GM23338 (cell line): ENCODE data around the gene SYP. TPM values are rescaled to one million over a fixed set of nuclear protein-coding genes. Genes with fewer than 3 reads are reported as not detected.

Experiments
- ATAC-seq: fragments of 200-7000 bp; cut with Tn5 transposase; 3 replicates; pipeline ENCODE4 v1.9.1; 2020
- DNase-seq: peaks from one replicate; pipeline ENCODE4 v3.0.0-alpha.2; 2015; ENCODE audit warnings: low spot score
- H2AFZ ChIP-seq: fragments of 200-600 bp; sonication (generic); 2 replicates; pipeline ENCODE4 v1.8.0; 2016; ENCODE audit warnings: antibody characterized with exemption, mild to moderate bottlenecking, moderate library complexity
- H3F3A ChIP-seq: fragments of 200-600 bp; sonication (generic); replicated peaks from 2 replicates; pipeline ENCODE4 v1.8.0; 2017; ENCODE audit warnings: antibody characterized with exemption, mixed run types, low read depth
- H3K27ac ChIP-seq: fragments of 200-600 bp; sonication (generic); 2 replicates; pipeline ENCODE4 v1.6.1; 2016; ENCODE audit warnings: low read depth
- H3K27me3 ChIP-seq: fragments of 200-600 bp; sonication (generic); 2 replicates; pipeline ENCODE4 v1.8.0; 2016; ENCODE audit warnings: mild to moderate bottlenecking, mixed run types, moderate library complexity; ENCODE audit not compliant: insufficient read depth
- H3K36me3 ChIP-seq: fragments of 200-600 bp; sonication (generic); 2 replicates; pipeline ENCODE4 v1.8.0; 2016; ENCODE audit warnings: mild to moderate bottlenecking; ENCODE audit not compliant: insufficient read depth
- H3K4me1 ChIP-seq: fragments of 200-600 bp; sonication (generic); 2 replicates; pipeline ENCODE4 v1.8.0; 2016; ENCODE audit warnings: mild to moderate bottlenecking, moderate library complexity; ENCODE audit not compliant: insufficient read depth
- H3K4me2 ChIP-seq: fragments of 200-600 bp; sonication (generic); 2 replicates; pipeline ENCODE4 v1.7.1; 2017; ENCODE audit warnings: mixed run types
- H3K4me3 ChIP-seq: fragments of 200-600 bp; sonication (generic); 2 replicates; pipeline ENCODE4 v1.6.1; 2016; ENCODE audit warnings: mixed run types
- H3K79me2 ChIP-seq: fragments of 200-600 bp; sonication (generic); replicated peaks from 2 replicates; pipeline ENCODE4 v1.8.0; 2017; ENCODE audit warnings: mild to moderate bottlenecking; ENCODE audit not compliant: insufficient read depth
- H3K9me2 ChIP-seq: fragments of 200-600 bp; sonication (generic); 2 replicates; pipeline ENCODE4 v1.8.0; 2017; ENCODE audit not compliant: insufficient read depth
- H4K20me1 ChIP-seq: fragments of 200-600 bp; sonication (generic); replicated peaks from 2 replicates; pipeline ENCODE4 v1.8.0; 2017; ENCODE audit warnings: mild to moderate bottlenecking; ENCODE audit not compliant: insufficient read depth
- H3K27ac Mint-ChIP-seq: 2 replicates; pipeline ENCODE4 v1.8.0; 2020; ENCODE audit warnings: inconsistent platforms, mild to moderate bottlenecking, moderate library complexity, mixed read lengths
- H3K27me3 Mint-ChIP-seq: 3 replicates; pipeline ENCODE4 v1.8.0; 2022; ENCODE audit warnings: low read depth, mild to moderate bottlenecking, moderate library complexity, mixed read lengths, inconsistent platforms; ENCODE audit not compliant: insufficient read depth, poor library complexity
- H3K36me3 Mint-ChIP-seq: 3 replicates; pipeline ENCODE4 v1.8.0; 2021; ENCODE audit warnings: low read depth, mild to moderate bottlenecking, inconsistent platforms, moderate library complexity, mixed read lengths
- H3K4me1 Mint-ChIP-seq: 3 replicates; pipeline ENCODE4 v1.8.0; 2020; ENCODE audit warnings: mild to moderate bottlenecking, inconsistent platforms, mixed read lengths
- H3K4me3 Mint-ChIP-seq: 3 replicates; pipeline ENCODE4 v1.8.0; 2021; ENCODE audit warnings: moderate library complexity, mild to moderate bottlenecking, inconsistent platforms, mixed read lengths
- H3K9me3 Mint-ChIP-seq: 3 replicates; pipeline ENCODE4 v1.8.0; 2020; ENCODE audit warnings: moderate library complexity, mild to moderate bottlenecking, inconsistent platforms, mixed read lengths
- CTCF ChIP-seq, 2 experiments: fragments of 200-600 bp in 1 of 2; sonication (generic) in 1 of 2; conservative IDR thresholded peaks; 2 replicates each; pipeline versions ENCODE4 v1.5.1 to v1.6.1; 2016 to 2017; ENCODE audit warnings: antibody characterized with exemption in 2 of 2, low read depth in 2 of 2, mild to moderate bottlenecking in 2 of 2, moderate library complexity in 1 of 2
- ETS1 ChIP-seq: IDR thresholded peaks from 2 replicates; pipeline ENCODE4 v1.6.1; 2016; ENCODE audit warnings: antibody characterized with exemption
- JUNB ChIP-seq: IDR thresholded peaks from one replicate; pipeline ENCODE4 v1.6.1; 2016; ENCODE audit warnings: antibody characterized with exemption; ENCODE audit not compliant: unreplicated experiment
- REST ChIP-seq: IDR thresholded peaks from one replicate; pipeline ENCODE4 v1.6.1; 2018; ENCODE audit warnings: antibody characterized with exemption; ENCODE audit not compliant: unreplicated experiment
- STAT1 ChIP-seq: IDR thresholded peaks from one replicate; pipeline ENCODE4 v1.6.1; 2016; ENCODE audit warnings: antibody characterized with exemption; ENCODE audit not compliant: unreplicated experiment
- ZNF114 ChIP-seq: fragments of 250-450 bp; sonication (Bioruptor Pico); IDR thresholded peaks from 2 replicates; pipeline ENCODE4 v1.5.0; 2020; ENCODE audit warnings: mild to moderate bottlenecking, moderate library complexity
- ZNF331 ChIP-seq: fragments of 250-450 bp; sonication (Bioruptor Pico); IDR thresholded peaks from 2 replicates; pipeline ENCODE4 v1.5.0; 2020; ENCODE audit warnings: low read depth, mild to moderate bottlenecking, moderate library complexity
- polyA plus RNA-seq: library from polyadenylated mRNA; unstranded; fragments of >200 nt; fragmentation: Nextera tagmentation; extraction: Ambion mirVana; gene quantifications from 2 replicates; pipeline ENCODE4 v1.2.1, GENCODE V29; 2016
- total RNA-seq: library from RNA; depleted of rRNA; stranded (reverse); fragments of >200 nt; shearing (Covaris generic); gene quantifications from 2 replicates; pipeline ENCODE4 v1.2.3, GENCODE V29; 2014

The SYP gene
- total and polyA plus RNA-seq, 2 experiments from 2014 or later = 3.7 to 9.1 TPM

GRCh38 chrX:49160908-49161307 lies 39.1 kb downstream of the SYP start (continued):
- TF ChIP-seq STAT1 = no peak
- TF ChIP-seq CTCF (conservative IDR thresholded peaks at IDR 0.05; ENCODE audit: low read depth in 2 of 2) = no peak
- TF ChIP-seq JUNB = no peak

- Mint-ChIP-seq H3K9me3 (no peaks in the 10 kb centered on the region; the same call in 2 of the 3 replicates), H3K27ac (no peak overlapping the region), H3K36me3 (no peaks in the 10 kb centered on the region), H3K4me1 (peaks cover 10% of the 10 kb centered on the region; the same call in 2 of the 3 replicates), H3K27me3 (peaks cover 10% of the 10 kb centered on the region), H3K4me3 (peak overlapping the region; percentile 67)
- peak; percentile 3; the same call in 1 of the 3 replicates for ATAC-seq
- no peaks in the 10 kb centered on the region for H4K20me1 ChIP-seq
- H3K27ac ChIP-seq = no peak overlapping the region
- no peaks in the 10 kb centered on the region for H3F3A ChIP-seq
- no peaks in the 10 kb centered on the region; the same call in 1 of the 2 replicates for H3K4me1 ChIP-seq
- H3K9me2 ChIP-seq = no peaks in the 10 kb centered on the region
- H3K36me3 ChIP-seq = no peaks in the 10 kb centered on the region
- H3K79me2 ChIP-seq = no peaks in the 10 kb centered on the region
- H3K27me3 ChIP-seq = peaks cover 46% of the 10 kb centered on the region
- peak overlapping the region; percentile 39 for H3K4me3 ChIP-seq
- H3K4me2 ChIP-seq = peak overlapping the region; percentile 65
- TF ChIP-seq ZNF114 (CRISPR knock-in tag) (no peak), ETS1 (no peak), CTCF (conservative IDR thresholded peaks at IDR 0.05; ENCODE audit: low read depth in 2 of 2) (0 out of 4 replicates have a peak, but pooled peaks of 1 of the 2 experiments have one; percentile 11)
- H2AFZ ChIP-seq = peak overlapping the region; percentile 52; the same call in 1 of the 2 replicates
- peak; percentile 15 for DNase-seq
Measured at GRCh38 chrX:49157194-49157593, 42.8 kb downstream of the SYP start.

- Mint-ChIP-seq H3K4me1 (peaks cover 10% of the 10 kb centered on the region; the same call in 2 of the 3 replicates), H3K9me3 (no peaks in the 10 kb centered on the region; the same call in 2 of the 3 replicates), H3K27ac (peak overlapping the region; percentile 98), H3K4me3 (peak overlapping the region; percentile 87), H3K27me3 (peaks cover 6% of the 10 kb centered on the region), H3K36me3 (no peaks in the 10 kb centered on the region)
- DNase-seq = peak; percentile 91
- peak overlapping the region; percentile 53 for H3K4me3 ChIP-seq
- peak overlapping the region; percentile 79 for H3K4me2 ChIP-seq
- no peaks in the 10 kb centered on the region for H3K9me2 ChIP-seq
- no peaks in the 10 kb centered on the region; the same call in 1 of the 2 replicates for H3K4me1 ChIP-seq
- H3F3A ChIP-seq = no peaks in the 10 kb centered on the region
- no peaks in the 10 kb centered on the region for H4K20me1 ChIP-seq
- no peak overlapping the region for H2AFZ ChIP-seq
- no peaks in the 10 kb centered on the region for H3K79me2 ChIP-seq
- peak; percentile 89 for ATAC-seq
- H3K27me3 ChIP-seq = peaks cover 36% of the 10 kb centered on the region
- peak overlapping the region; percentile 94; the same call in 1 of the 2 replicates for H3K27ac ChIP-seq
- H3K36me3 ChIP-seq = no peaks in the 10 kb centered on the region
- no peak for TF ChIP-seq ZNF331 (CRISPR knock-in tag)
- no peak for TF ChIP-seq REST
Measured at GRCh38 chrX:49155900-49156837, 43.8 kb downstream of the SYP start.
